B cell (primary cell): ENCODE data around the gene PSME3IP1. TPM values are rescaled to one million over a fixed set of nuclear protein-coding genes. Genes with fewer than 3 reads are reported as not detected.

ENCODE experiments used
- ATAC-seq: fragments of 200-7000 bp; cut with Tn5 transposase; one replicate; pipeline ENCODE4 v1.10.0; 2021; ENCODE audit warnings: low read depth, mild to moderate bottlenecking, moderate number of reproducible peaks, moderate library complexity
- CTCF ChIA-PET: fragments of 350-600 bp; sonication (Branson Sonifier 250); formaldehyde crosslinking; loops from one replicate; lab custom pipeline; 2021; ENCODE audit warnings: antibody characterized with exemption, inconsistent platforms; lab: Charles Lee
- POLR2A ChIA-PET: fragments of 350-600 bp; sonication (Branson Sonifier 250); formaldehyde crosslinking; loops from one replicate; lab custom pipeline; 2021; ENCODE audit warnings: antibody characterized with exemption; lab: Charles Lee
- DNase-seq: peaks from one replicate; pipeline ENCODE4 v3.0.0; 2013
- H2AFZ ChIP-seq: 2 replicates; pipeline ENCODE4 v1.6.1; 2012; ENCODE audit warnings: mild to moderate bottlenecking, low read depth, low read length; ENCODE audit not compliant: insufficient read depth, poor library complexity, severe bottlenecking
- H3K27ac ChIP-seq, 2 donors: 1 replicate in 1 of 2; 2 replicates in 1 of 2; pipeline ENCODE4 v1.5.1; 2012 to 2013; ENCODE audit warnings: low read length in 2 of 2, mild to moderate bottlenecking in 2 of 2, moderate library complexity in 1 of 2
- H3K27me3 ChIP-seq, 4 experiments: fragments of 200-600 bp in 1 of 4; sonication (generic) in 1 of 4; replicated peaks in 1 of 4; 1 replicate in 2 of 4; 2 replicates in 2 of 4; pipeline versions ENCODE4 v1.6.1 to v1.7.0; 2013 to 2016; ENCODE audit warnings: low read length in 3 of 4, mild to moderate bottlenecking in 2 of 4, mixed read lengths in 1 of 4, moderate library complexity in 1 of 4; ENCODE audit not compliant: insufficient read depth in 4 of 4, control insufficient read depth in 3 of 4; ENCODE audit errors: control extremely low read depth in 1 of 4
- H3K36me3 ChIP-seq, 2 experiments: replicated peaks in 1 of 2; 1 replicate in 1 of 2; 2 replicates in 1 of 2; pipeline versions ENCODE4 v1.6.1 to v1.7.1; 2013; ENCODE audit warnings: low read length in 1 of 2; ENCODE audit not compliant: insufficient read depth in 2 of 2, control insufficient read depth in 1 of 2; ENCODE audit errors: control extremely low read depth in 1 of 2, extremely low read depth in 1 of 2
- H3K4me1 ChIP-seq, 2 donors: fragments of 200-600 bp in 1 of 2; sonication (generic) in 1 of 2; 1 replicate in 1 of 2; 2 replicates in 1 of 2; pipeline versions ENCODE4 v1.5.1 to v1.6.1; 2013 to 2017; ENCODE audit warnings: low read length in 2 of 2; ENCODE audit not compliant: control insufficient read depth in 2 of 2, insufficient read depth in 2 of 2
- H3K4me2 ChIP-seq: replicated peaks from 2 replicates; pipeline ENCODE3; 2012; ENCODE audit warnings: mild to moderate bottlenecking, low read depth, low read length; ENCODE audit not compliant: poor library complexity, severe bottlenecking
- H3K4me3 ChIP-seq, 5 experiments: fragments of 200-600 bp in 1 of 5; sonication (generic) in 1 of 5; 1 replicate in 3 of 5; 2 replicates in 2 of 5; pipeline versions ENCODE4 v1.5.1 to v1.7.0; 2011 to 2016; ENCODE audit warnings: low read length in 4 of 5, mild to moderate bottlenecking in 4 of 5, low read depth in 2 of 5, control low read depth in 1 of 5, moderate library complexity in 1 of 5; ENCODE audit not compliant: insufficient read depth in 1 of 5; ENCODE audit errors: control extremely low read depth in 1 of 5, extremely low read depth in 1 of 5
- H3K79me2 ChIP-seq: fragments of 200-600 bp; sonication (generic); one replicate; pipeline ENCODE4 v1.6.0; 2016; ENCODE audit warnings: low read length; ENCODE audit not compliant: control insufficient read depth, insufficient read depth
- H3K9ac ChIP-seq: fragments of 200-600 bp; sonication (generic); 2 replicates; pipeline ENCODE4 v1.6.1; 2017; ENCODE audit warnings: mild to moderate bottlenecking, low read length, moderate library complexity
- H3K9me3 ChIP-seq, 3 donors: one replicate each; pipeline versions ENCODE4 v1.6.1 to v1.7.1; 2013; ENCODE audit warnings: low read length in 2 of 3; ENCODE audit not compliant: control insufficient read depth in 2 of 3, insufficient read depth in 1 of 3; ENCODE audit errors: control extremely low read depth in 1 of 3
- H4K20me1 ChIP-seq: 2 replicates; pipeline ENCODE4 v1.6.0; 2012; ENCODE audit warnings: mild to moderate bottlenecking, low read length; ENCODE audit not compliant: insufficient read depth, control insufficient read depth, poor library complexity, severe bottlenecking
- H3K27ac Mint-ChIP-seq: one replicate; pipeline ENCODE4 v1.8.0; 2021; ENCODE audit warnings: mixed read lengths
- H3K27me3 Mint-ChIP-seq: one replicate; pipeline ENCODE4 v1.8.0; 2021; ENCODE audit warnings: mixed read lengths
- H3K4me1 Mint-ChIP-seq: one replicate; pipeline ENCODE4 v1.8.0; 2021; ENCODE audit warnings: mixed read lengths
- H3K4me3 Mint-ChIP-seq: one replicate; pipeline ENCODE4 v1.8.0; 2021; ENCODE audit warnings: mixed read lengths
- H3K9me3 Mint-ChIP-seq: one replicate; pipeline ENCODE4 v1.8.0; 2022; ENCODE audit warnings: mixed read lengths; ENCODE audit not compliant: insufficient read depth
- CTCF ChIP-seq: fragments of 200-600 bp; IDR thresholded peaks from one replicate; pipeline ENCODE4 v1.8.0; 2022; ENCODE audit warnings: antibody characterized with exemption, mild to moderate bottlenecking
- EZH2 ChIP-seq: IDR thresholded peaks from 2 replicates; pipeline ENCODE4 v1.6.1; 2012; ENCODE audit warnings: borderline replicate concordance, low read depth, mild to moderate bottlenecking, moderate library complexity, low read length; ENCODE audit not compliant: insufficient read depth, poor library complexity, severe bottlenecking
- WGBS: methylation state at CpG from one replicate; pipeline ENCODE4 v1.1.5; 2013; ENCODE audit warnings: missing lambda C conversion rate; ENCODE audit not compliant: insufficient coverage; 5-methylcytosine and 5-hydroxymethylcytosine counted together
- intact Hi-C: fragments of 100-400 bp; cut with micrococcal nuclease; formaldehyde crosslinking; loops from one replicate; pipeline ENCODE4 v1.10.0; 2022
- polyA plus RNA-seq: library from polyadenylated mRNA; depleted of rRNA; stranded (reverse); fragments of >200 nt; gene quantifications from 2 replicates; pipeline ENCODE4 v1.2.3, GENCODE V29; 2012
- total RNA-seq, 2 donors: library from RNA; stranded (reverse); fragments of 120-200 nt in 1 of 2; gene quantifications; 1 replicate in 1 of 2; 2 replicates in 1 of 2; pipeline versions ENCODE4 v1.2.3 to v1.2.4, GENCODE V29; 2013 to 2022

PSME3IP1 gene
- total and polyA plus RNA-seq, 2 donors (not counting 1 experiment from before 2014, with no cell fraction given), result 125 to 166 TPM

GRCh38 chr16:57125376-57125775, 60.5 kb downstream of the PSME3IP1 start:
- POLR2A ChIA-PET, result no interaction called here
- peaks cover 4 to 18% of the 10 kb centered on the region in 2 donors for H3K4me1 ChIP-seq
- no peak overlapping the region for H3K27ac Mint-ChIP-seq

More at GRCh38 chr16:57125376-57125775, 60.5 kb downstream of the PSME3IP1 start:
- DNase-seq (no peak), ATAC-seq (no peak)
- H3K36me3 ChIP-seq, result no peaks in the 10 kb centered on the region
- WGBS, result 98% methylated on average over 4 of the region's 4 CpGs
- H3K27me3 Mint-ChIP-seq, result no peaks in the 10 kb centered on the region
- peaks cover 14% of the 10 kb centered on the region for H3K4me1 Mint-ChIP-seq
- intact Hi-C loops, result no loop called here
- no peak overlapping the region for H3K27ac ChIP-seq
- no peaks in the 10 kb centered on the region for H3K9me3 Mint-ChIP-seq
- H3K79me2 ChIP-seq, result no peaks in the 10 kb centered on the region
- no peak overlapping the region for H3K9ac ChIP-seq
- no peak overlapping the region for H3K4me3 Mint-ChIP-seq
- CTCF ChIA-PET, result no interaction called here
- H3K9me3 ChIP-seq, result peaks cover 0 to 4% (median 0%) of the 10 kb centered on the region in 3 donors
- no peaks in the 10 kb centered on the region for H4K20me1 ChIP-seq
- H3K27me3 ChIP-seq, result no peaks in the 10 kb centered on the region
- no peak for TF ChIP-seq EZH2
- no peak for TF ChIP-seq CTCF
- H3K4me3 ChIP-seq, result no peak overlapping the region
- no peak overlapping the region for H3K4me2 ChIP-seq
- H2AFZ ChIP-seq, result no peak overlapping the region
